H1 (cell line): ENCODE data around the gene PTGDS.

Source experiments
- CHD1 ChIP-seq: IDR thresholded peaks from 2 replicates; pipeline ENCODE4 v1.6.1; 2012; ENCODE audit warnings: low read depth, low read length, improper control_type of control experiment
- CTCF ChIP-seq, 3 experiments: IDR thresholded peaks; 1 replicate in 2 of 3; 2 replicates in 1 of 3; pipeline versions ENCODE4 v1.5.1 to v1.6.1; 2011; ENCODE audit warnings: low read length in 3 of 3, mild to moderate bottlenecking in 3 of 3, inconsistent platforms in 2 of 3, low read depth in 1 of 3, moderate library complexity in 1 of 3; ENCODE audit not compliant: insufficient read depth in 1 of 3; ENCODE audit errors: control extremely low read depth in 1 of 3
- EZH2 ChIP-seq: fragments of 200-600 bp; sonication (generic); IDR thresholded peaks from 2 replicates; pipeline ENCODE4 v1.7.1; 2012; ENCODE audit warnings: low read depth, mild to moderate bottlenecking, moderate library complexity, low read length, inconsistent platforms; ENCODE audit not compliant: severe bottlenecking
- POLR2AphosphoS5 ChIP-seq: IDR thresholded peaks from 2 replicates; pipeline ENCODE4 v1.6.1; 2011; ENCODE audit warnings: low read depth, low read length

- no peak for TF ChIP-seq CTCF (IDR thresholded peaks at IDR 0.05; ENCODE audit: control extremely low read depth in 1 of 3, insufficient read depth in 1 of 3, low read depth in 1 of 3, low read length in 3 of 3)
- TF ChIP-seq EZH2, result no peak
- no peak for TF ChIP-seq CHD1
- TF ChIP-seq POLR2AphosphoS5, result no peak
Measured at GRCh38 chr9:137026828-137027227, 49.5 kb downstream of the PTGDS start.
